Activated T-helper 9 cell treated with anti-CD3 and anti-CD28 coated beads, Interleukin-2, amount 50 U/mL, for 16 hours (primary cell): ENCODE measurements around the gene MYRIP.
"Not testable (repeated sequence)": the region's sequence is repeated elsewhere in the genome, so short reads cannot be mapped to it uniquely, and the experiment has no call there.

Experiments used
- DNase-seq: peaks from one replicate; pipeline ENCODE4 v3.0.0-alpha.2; 2020; ENCODE audit warnings: low read depth

MYRIP gene

DNA sequence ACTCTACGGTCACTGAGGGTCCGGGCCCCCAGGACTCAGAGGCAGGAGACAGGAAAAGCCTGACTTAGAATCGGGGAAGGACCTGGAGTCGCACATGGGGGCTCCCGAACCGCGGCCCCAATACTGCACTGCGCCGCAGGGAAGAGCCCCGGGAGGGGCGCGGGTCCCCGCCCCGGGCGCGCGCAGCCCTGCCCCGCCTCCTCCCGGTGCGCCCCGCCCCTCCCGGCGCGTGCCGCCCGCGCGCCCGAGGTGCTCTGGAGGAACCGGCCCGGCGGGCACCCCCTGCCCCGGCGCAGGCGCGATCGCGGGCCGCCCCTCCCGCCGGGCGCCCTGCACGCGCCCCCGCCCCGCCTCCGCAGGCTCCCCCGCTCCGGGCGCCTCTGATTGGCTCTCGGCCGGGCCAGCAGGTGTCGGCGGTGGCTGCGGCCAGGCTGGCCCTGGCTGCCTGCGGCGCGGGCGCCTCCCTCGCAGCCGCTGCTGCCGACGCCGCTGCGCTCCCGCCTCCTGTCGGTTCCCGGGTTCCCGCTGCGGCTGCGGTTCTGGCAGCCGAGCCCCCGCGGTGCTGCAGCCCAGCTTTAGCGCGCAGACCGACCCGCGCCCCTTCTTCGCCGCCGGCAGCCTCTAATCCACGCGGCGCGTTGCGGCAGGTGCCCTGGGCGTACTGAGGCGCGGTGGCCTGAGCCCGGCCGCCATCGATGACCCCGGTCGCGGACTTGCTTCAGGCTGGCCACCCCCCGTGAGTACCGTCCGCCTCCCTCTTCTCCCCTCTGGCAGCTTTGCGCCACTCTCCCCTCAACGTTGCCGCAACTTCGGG, at the start of gene MYRIP:
MYRIP (plus strand) TSS at position 429 of the 814 bp plus-strand sequence. CDS start 91,208 bp downstream, outside the sequence.
- no peak for DNase-seq

DNA sequence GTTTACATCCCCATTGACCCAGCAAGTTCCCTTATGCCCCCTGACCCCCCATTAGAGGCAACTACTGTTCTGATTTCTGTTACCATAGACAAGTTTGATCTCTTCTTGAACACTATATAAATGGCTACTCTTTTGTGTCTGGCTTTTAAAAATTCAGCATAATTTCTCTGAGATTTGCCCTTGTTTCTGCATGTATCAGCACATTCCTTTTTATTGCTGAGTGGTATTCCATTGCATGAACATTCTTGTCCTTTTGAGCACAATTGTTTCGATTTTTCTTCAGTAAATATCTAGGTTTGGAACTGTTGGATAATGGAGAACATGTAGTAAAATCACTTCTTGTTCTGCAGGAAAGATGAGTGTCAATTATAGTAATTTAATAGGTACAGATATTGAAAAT, 49.1 kb upstream of the MYRIP start:
- DNase-seq = no peak

GRCh38 chr3:39762537-39763070, 46.8 kb upstream of the MYRIP start:
- no peak for DNase-seq

GRCh38 chr3:39763390-39763789, 46.0 kb upstream of the MYRIP start:
- no peak for DNase-seq

GRCh38 chr3:39765575-39765974, 43.8 kb upstream of the MYRIP start:
- no peak for DNase-seq

DNA sequence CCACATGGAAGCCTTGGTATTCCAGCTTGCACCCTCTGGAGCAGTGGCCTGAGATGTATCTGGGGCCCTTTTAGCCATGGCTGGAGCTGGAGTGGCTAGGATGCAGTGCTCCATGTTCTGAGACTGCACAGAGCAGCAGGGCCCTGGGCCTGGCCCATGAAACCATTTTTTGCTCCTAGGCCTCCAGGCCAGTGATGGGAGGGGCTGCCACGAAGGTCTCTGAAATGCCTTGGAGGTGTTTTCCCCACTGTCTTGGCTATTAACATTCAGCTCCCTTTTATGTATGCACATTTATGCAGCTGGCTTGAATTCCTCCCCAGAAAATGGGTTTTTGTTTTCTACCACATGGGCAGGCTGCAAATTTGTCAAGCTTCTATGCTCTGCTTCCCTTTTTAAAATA, 43.0 kb upstream of the MYRIP start:
- DNase-seq = no peak

- DNase-seq = not testable (repeated sequence)
Measured at GRCh38 chr3:39766909-39767308, 42.5 kb upstream of the MYRIP start.

- DNase-seq = not testable (repeated sequence)
Measured at GRCh38 chr3:39778168-39778567, 31.2 kb upstream of the MYRIP start.

DNA sequence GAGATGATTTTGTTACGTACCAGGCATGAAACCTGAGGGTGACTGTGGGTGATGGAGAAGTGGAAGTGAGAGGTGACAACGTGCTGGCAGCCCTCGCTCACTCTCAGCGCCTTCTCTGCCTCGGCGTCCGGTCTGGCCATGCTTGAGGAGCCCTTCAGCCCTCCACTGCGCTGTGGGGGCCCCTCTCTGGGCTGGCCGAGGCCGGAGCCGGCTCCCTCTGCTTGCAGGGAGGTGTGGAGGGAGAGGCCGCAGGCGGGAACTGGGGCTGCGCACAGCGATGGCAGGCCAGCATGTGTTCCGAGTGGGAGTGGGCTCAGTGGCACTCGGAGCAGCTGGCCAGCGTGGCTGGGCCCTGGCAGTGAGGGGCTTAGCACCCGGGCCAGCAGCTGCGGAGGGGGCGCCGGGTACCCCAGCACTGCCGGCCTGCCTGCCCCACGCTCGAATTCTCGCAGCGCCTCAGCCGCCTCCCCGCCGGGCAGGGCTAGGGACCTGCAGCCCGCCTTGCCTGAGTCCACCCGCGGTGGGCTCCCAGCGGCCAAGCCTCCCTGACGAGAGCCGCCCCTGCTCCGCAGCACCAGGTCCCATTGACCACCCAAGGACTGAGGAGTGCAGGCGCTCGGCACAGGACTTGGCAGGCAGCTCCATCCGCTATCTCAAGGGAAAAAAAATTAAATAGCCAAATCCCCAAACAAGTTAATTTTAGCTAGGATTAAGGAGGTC, 29.7 kb upstream of the MYRIP start:
- DNase-seq = no peak

GRCh38 chr3:39780352-39780751, 29.1 kb upstream of the MYRIP start:
- DNase-seq = no peak

DNA sequence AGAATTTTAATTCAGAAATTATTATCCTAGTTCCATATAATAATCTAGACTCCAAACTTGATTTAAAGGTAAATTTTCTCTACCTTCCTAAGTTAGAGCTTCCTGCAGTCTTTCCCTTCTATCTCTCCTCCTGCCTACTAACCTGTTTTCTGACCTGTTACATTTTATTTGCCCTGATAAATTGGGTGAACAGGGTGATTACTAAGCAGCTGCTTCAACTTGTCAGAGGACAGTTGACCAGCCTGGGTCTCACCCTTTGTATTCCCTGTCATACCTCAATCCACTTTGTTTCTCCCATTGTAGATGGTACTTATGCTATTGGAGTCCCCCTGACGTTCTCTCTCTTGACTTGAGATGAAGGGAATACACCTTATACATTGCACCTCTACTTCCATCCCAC, 28.4 kb upstream of the MYRIP start:
- DNase-seq = no peak

- no peak for DNase-seq
Measured at GRCh38 chr3:39781632-39782031, 27.8 kb upstream of the MYRIP start.

GRCh38 chr3:39783680-39784079, 25.7 kb upstream of the MYRIP start:
- DNase-seq = no peak

GRCh38 chr3:39784922-39785321, 24.5 kb upstream of the MYRIP start:
- no peak for DNase-seq

DNA sequence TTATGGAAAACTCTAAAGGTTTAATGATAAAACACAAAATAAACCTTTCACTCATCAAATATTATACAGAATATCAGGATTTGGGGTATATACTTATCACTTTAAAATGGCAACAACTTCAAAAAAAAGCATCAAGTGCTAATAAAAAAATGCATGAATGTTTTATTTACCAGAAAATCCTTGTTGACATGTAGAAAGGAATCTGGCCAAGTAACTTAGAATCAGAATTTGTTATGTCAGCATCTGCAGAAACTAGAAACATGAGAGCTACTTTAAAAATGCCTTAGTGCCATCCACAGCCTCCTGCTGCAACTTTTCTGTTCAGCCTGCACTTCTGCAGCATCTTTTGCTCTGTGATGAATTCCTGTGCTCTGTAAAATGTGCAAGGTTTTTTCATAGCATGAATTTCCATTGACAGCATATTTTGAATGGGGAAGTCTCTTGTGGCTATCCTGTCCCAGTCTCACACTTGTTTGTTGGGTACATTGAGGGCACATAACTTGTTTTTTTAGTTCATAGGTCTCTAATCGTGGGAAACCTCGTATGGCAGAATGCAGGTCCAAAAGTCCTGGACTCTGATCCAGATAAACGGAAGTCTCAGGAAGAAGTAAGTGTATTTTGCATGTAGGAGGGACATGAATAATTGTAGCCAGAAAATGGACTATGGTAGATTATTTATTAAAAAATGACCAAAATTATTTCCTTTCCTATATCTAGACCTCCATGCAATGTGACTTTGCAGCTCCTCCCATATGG, 21.1 kb upstream of the MYRIP start:
- DNase-seq = no peak

- no peak for DNase-seq
Measured at GRCh38 chr3:39791603-39792002, 17.8 kb upstream of the MYRIP start.

DNA sequence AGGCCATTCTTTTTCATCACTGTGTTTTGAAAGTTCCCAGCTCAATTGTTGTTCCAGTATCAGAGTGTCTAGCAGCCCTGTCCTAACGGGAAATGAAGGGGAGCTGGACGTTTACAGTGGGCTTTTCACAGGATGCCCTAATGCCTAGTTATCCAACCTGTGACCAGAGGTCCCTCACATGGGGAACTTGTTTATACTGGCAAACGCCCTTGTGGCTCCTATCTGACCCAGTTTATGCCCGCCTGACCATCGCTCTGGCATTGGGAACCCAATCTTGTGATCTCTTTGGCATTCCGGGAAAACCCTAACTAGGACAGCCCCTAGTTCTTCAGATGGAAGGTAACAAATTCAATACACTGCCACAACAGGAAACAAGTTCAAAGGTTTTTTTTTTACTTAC, 14.5 kb upstream of the MYRIP start:
- no peak for DNase-seq

DNA sequence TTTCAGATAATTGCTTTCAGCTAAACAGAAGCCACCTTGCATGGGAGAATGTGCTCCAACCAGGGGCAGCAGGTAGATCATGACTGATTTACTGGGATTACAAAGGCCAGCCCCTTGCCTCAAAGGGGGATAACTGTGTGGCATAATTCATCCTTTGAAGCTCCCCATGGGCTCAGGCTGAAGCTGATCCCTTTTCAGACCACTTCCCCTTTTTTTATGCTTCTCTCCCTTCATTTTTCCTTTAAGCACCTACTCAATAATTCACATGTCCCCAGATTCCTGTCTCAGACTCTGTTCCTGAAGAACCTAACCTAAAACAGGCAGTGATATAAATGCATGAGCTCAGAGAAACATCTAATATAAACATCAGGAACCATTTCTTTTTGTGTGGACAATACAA, 8.2 kb upstream of the MYRIP start:
- no peak for DNase-seq

GRCh38 chr3:39802486-39802885, 6.9 kb upstream of the MYRIP start:
- not testable (repeated sequence) for DNase-seq

DNA sequence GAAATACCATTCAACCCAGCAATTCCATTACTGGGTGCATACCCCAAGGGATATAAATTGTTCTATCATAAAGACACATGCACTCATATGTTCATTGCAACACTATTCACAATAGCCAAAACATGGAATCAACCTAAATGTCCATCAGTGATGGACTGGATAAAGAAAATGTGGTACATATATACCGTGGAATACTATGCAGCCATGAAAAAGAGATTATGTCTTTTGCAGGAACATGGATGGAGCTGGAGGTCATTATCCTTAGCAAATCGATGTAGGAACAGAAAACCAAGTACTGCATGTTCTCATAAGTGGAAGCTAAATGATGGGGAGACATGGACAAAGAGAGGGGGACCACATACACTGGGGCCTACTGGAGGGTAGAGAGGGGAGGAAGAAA, 5.5 kb upstream of the MYRIP start:
- no peak for DNase-seq

GRCh38 chr3:39804951-39805350, 4.5 kb upstream of the MYRIP start:
- DNase-seq = no peak

GRCh38 chr3:39805650-39806049, 3.8 kb upstream of the MYRIP start:
- DNase-seq = no peak

DNA sequence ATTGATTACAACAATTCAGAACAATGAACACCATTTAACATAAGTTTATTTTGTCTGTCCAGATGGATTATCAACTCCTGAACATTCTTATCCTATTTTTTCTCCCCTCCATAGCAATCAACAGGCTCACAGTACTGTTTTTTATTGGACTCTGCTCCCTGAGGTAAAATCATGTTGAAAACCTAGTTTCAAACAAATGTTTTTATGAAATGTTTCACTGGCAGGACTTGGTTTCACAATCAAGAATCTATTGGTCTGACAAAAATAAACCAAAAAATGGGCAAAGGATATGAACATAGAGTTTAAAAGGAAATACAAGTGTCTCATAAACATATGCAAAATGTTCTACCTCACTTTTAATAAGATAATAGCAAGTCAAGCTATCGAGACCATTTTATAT, 2.6 kb upstream of the MYRIP start:
- no peak for DNase-seq
